Measurements from ENCODE around the gene HBEGF.

GRCh38 chr5:140337880-140338279 is 8.5 kb downstream of the HBEGF start:
- TF ChIP-seq CTCF (IDR thresholded peaks at IDR 0.05) = no peak
- TF ChIP-seq POLR2A (IDR thresholded peaks at IDR 0.05) = no peak

Data from thyroid gland (tissue), 4 donors.